Mononuclear cell (primary cell): Measurements from ENCODE around the gene ST3GAL4. TPM values are rescaled to one million over a fixed set of nuclear protein-coding genes. Genes with fewer than 3 reads are reported as not detected.
A peak's percentile ranks its signal among the peaks of the same experiment; 100 is the strongest.

Experiments
- H3K27me3 ChIP-seq: 2 replicates; pipeline ENCODE4 v1.6.0; 2011; ENCODE audit warnings: low read length, control low read depth; ENCODE audit not compliant: insufficient read depth
- H3K4me1 ChIP-seq: 2 replicates; pipeline ENCODE4 v1.5.1; 2011; ENCODE audit warnings: mild to moderate bottlenecking, low read length, control low read depth; ENCODE audit not compliant: insufficient read depth
- H3K4me3 ChIP-seq: 2 replicates; pipeline ENCODE4 v1.5.1; 2011; ENCODE audit warnings: mild to moderate bottlenecking, low read length, moderate library complexity
- H3K9me3 ChIP-seq: 2 replicates; pipeline ENCODE4 v1.5.1; 2011; ENCODE audit warnings: low read depth, mild to moderate bottlenecking, control low read depth, low read length
- total RNA-seq: library from RNA; depleted of rRNA; stranded (reverse); fragments of >200 nt; gene quantifications from one replicate; pipeline ENCODE4 v1.2.3, GENCODE V29; 2012

Gene ST3GAL4
- total RNA-seq, 1 donor, result 8.2 TPM

DNA sequence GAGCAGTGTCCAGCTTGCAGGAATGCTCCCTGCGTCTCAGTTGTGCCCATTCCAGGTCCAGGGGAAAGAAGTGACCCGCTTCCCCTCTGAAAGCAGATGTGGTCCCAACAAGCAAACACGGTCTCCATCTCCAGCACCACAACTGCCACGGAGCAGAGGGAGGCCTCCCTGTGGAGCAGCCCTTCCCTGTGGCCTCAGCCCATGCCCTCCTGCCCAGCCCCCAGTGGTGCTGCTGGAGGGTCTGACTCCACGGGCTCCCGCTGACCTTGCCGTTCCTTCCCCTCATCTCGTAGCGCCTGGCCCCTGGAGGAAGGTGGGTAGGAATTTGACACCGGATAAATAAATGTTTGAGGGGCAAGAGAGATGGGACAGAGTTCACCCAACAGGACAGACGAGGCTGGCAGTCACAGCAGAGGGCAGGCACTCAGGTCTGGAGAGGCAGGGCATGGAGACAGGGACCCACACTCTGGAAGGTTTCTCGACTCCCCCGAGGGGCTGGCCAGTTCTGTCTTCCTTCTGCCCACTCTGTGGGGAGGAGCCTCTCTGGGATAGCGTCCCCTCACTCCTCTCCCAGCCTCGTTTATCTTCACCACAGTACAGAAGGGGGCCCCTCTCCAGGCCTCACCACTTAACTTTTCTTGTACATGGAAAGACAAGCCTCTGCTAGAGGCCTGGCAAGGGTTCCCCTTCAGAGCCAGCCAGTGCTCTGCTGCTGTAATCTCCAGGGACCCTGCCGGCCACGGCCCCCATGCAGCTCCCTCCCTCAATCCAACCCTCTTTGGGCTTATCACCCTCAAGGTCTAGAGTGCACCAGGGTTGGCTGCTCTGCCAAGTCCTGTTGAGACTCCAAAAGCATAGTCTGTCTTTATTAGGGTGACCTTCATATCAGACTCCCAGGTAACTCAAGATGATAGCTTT, 7.5 kb upstream of the ST3GAL4 start:
- Histone ChIP-seq H3K4me1 (peaks cover 53% of the 10 kb centered on the region), H3K27me3 (no peaks in the 10 kb centered on the region), H3K9me3 (no peaks in the 10 kb centered on the region)

DNA sequence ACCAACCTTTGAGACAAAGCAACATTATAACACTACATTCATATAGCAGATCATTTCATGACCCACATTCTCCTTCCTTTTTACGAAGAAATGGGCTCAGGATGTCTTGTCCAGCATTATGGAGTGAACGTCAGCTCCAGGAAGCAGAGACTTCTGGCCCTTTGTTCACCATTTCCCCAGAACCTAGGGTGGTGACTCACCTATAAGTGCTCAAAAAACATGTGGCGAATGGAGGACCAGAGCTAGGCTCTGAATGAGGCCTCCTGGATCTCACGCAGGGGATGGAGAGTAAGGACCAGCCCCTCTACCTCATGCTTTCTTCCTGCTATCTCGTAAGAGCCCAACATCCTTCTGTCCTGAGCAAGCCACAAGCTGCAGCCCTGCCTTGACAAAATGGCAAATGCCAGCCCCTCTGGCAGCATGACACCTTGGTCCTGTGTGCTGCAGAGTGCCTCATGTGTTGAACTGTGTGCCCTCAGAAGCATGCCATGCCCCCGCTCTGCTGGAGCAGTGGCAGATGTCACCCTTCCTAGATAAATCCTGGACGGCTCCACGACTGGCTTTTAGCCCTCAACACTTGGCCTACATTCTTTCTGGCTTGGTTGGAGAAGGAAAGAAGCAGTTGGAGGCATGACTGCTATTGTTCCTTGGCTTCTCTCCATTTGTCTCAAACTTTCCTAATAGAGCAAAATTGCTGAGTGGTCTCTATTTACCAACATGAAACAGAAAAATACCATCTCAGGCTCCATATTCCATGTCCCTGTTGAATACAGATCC, 6.5 kb upstream of the ST3GAL4 start:
- no peaks in the 10 kb centered on the region for H3K27me3 ChIP-seq
- H3K4me1 ChIP-seq, result peaks cover 63% of the 10 kb centered on the region
- H3K4me3 ChIP-seq, result no peak overlapping the region
- H3K9me3 ChIP-seq, result no peaks in the 10 kb centered on the region

More for the DNA sequence above, 7.5 kb upstream of the ST3GAL4 start:
- no peak overlapping the region for H3K4me3 ChIP-seq

DNA sequence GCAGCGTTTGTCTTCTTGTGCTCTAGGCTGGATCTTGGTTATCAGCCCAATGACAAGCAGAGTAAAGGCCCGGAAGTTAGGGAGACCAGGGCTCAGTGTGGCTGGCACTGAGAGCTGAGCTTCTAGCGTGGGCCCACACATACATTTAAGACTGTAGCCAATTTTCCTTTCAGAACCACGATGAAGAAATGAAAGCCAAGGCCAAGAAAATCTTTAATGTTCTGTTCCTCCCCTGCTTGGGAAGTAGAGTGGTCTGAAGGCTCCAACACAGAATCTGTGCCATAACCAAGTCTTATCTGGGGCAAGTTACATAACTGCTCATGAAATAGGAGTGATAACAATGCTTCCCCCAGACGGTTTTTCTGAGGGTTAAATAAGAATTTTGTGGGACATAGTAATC, 4.7 kb upstream of the ST3GAL4 start:
- Histone ChIP-seq H3K9me3 (no peaks in the 10 kb centered on the region), H3K27me3 (no peaks in the 10 kb centered on the region), H3K4me3 (no peak overlapping the region), H3K4me1 (peaks cover 61% of the 10 kb centered on the region)

DNA sequence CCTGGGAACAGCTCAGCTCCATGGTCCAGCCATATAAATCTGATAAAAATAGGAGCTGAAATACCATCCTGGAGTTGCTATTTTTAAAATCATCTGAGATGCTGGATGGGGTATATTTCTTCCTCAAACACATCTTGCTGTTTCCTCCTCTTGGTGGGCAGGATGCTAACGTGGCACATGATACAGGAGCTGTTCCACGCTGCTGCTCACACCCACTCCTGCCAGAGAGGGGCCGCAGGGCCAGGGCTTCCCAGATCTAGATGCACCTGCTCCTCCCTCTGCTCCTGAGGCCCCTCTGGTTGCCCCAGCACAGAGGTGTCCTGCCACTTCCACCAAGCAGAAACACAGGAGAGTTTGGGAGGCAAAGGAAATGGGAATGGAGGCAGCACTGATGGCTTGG, 3.3 kb upstream of the ST3GAL4 start:
- Histone ChIP-seq H3K9me3 (no peaks in the 10 kb centered on the region), H3K4me1 (peaks cover 62% of the 10 kb centered on the region), H3K4me3 (no peak overlapping the region), H3K27me3 (no peaks in the 10 kb centered on the region)

GRCh38 chr11:126352934-126353801, 2.3 kb upstream of the ST3GAL4 start:
- H3K27me3 ChIP-seq, result no peaks in the 10 kb centered on the region
- H3K4me1 ChIP-seq, result peaks cover 69% of the 10 kb centered on the region
- H3K4me3 ChIP-seq, result no peak overlapping the region
- H3K9me3 ChIP-seq, result no peaks in the 10 kb centered on the region

GRCh38 chr11:126354631-126355323, 709 bp upstream of the ST3GAL4 start:
- Histone ChIP-seq H3K4me3 (peak overlapping the region; percentile 56), H3K27me3 (no peaks in the 10 kb centered on the region), H3K4me1 (peaks cover 69% of the 10 kb centered on the region), H3K9me3 (no peaks in the 10 kb centered on the region)

- Histone ChIP-seq H3K9me3 (no peaks in the 10 kb centered on the region), H3K27me3 (no peaks in the 10 kb centered on the region), H3K4me1 (peaks cover 59% of the 10 kb centered on the region), H3K4me3 (peak overlapping the region; percentile 56)
Measured at GRCh38 chr11:126355926-126356897, 726 bp downstream of the ST3GAL4 start.

DNA sequence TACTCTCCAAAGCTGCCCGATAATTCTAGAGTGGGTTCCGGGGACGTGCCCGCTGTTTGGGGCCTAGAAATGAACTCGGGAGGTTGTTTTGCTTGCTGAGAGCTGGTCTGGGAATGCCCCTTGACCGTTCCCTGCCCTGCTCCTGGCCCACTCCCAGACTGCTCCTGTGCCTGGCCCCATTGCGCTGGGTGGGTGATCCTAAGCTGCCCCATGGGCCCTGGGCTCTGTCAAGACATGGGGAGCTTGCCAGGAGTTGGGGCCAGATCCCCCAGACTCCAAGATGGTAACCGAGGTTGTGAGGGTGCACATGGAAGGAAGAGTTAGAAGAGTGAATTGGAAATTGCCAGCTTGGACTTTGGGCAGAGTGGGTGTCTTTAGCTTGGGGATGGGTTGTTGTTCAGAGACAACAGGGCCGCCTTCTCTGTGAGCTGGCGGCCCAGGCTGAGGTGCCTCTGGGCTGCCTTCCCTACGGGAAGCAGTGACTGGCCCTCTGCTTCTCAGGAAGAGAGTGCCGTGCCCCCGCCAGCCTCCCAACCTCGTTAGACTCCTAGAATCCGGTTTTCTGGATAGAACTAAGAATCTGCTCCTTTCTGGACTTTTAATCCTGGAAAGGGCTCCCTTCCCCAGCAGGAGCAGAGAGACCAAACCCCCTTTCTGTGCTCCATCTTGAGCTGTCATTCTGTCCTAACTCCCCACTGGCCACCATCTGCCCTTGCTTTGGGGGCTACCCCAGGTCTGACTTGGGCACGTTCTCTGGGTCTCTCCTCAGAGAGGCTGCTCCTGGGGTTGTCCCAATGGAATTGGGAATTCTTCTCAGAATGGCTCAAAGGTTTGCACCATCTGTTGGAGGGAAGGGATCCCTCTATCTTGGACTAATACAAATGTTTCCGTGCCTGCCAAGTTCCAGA, 1.8 kb downstream of the ST3GAL4 start:
- peak overlapping the region; percentile 56 for H3K4me3 ChIP-seq
- H3K4me1 ChIP-seq, result peaks cover 48% of the 10 kb centered on the region
- no peaks in the 10 kb centered on the region for H3K9me3 ChIP-seq
- H3K27me3 ChIP-seq, result no peaks in the 10 kb centered on the region

DNA sequence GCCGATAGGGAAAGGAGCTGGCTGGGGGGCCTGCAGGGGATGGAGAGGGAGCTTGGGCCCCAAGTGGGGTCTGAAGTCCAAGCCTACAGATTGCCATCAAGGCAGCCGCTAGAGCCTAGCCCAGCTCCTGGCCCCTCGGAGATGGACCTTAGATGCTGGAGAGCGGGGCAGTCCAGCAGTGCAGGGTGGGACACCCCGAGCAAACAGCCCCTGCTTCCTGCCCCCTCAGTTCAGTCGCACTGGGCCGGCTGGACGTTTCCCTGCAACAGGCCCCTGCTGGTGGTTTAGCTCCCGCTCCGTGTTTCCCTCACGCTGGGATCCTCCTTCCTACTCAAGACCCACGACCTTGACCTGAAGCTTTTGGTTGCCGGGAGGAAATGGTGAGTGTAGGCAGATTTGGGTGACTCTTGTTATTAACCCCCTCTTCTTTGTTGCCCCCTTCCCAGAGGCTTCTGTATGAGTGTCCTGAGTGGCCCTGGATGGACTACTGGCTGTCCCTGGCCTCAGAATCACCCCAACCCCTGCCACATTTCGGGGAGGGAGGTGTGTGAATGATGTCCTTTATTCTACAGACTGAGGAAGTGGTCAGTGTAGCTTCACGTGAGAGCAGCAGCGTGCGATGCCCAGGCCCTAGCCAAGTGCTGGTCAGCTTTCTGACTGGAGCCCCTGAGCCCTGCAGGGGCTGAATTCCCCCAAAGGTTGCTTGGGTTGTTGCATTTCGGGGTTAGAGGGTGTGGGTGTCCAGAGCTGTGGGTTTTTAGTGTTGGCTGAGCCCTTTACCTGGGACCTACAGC, 2.7 kb downstream of the ST3GAL4 start:
- Histone ChIP-seq H3K27me3 (no peaks in the 10 kb centered on the region), H3K4me1 (peaks cover 39% of the 10 kb centered on the region), H3K4me3 (no peak overlapping the region), H3K9me3 (no peaks in the 10 kb centered on the region)

- Histone ChIP-seq H3K27me3 (no peaks in the 10 kb centered on the region), H3K9me3 (no peaks in the 10 kb centered on the region), H3K4me3 (no peak overlapping the region), H3K4me1 (peaks cover 36% of the 10 kb centered on the region)
Measured at GRCh38 chr11:126358763-126359160, 3.3 kb downstream of the ST3GAL4 start.

DNA sequence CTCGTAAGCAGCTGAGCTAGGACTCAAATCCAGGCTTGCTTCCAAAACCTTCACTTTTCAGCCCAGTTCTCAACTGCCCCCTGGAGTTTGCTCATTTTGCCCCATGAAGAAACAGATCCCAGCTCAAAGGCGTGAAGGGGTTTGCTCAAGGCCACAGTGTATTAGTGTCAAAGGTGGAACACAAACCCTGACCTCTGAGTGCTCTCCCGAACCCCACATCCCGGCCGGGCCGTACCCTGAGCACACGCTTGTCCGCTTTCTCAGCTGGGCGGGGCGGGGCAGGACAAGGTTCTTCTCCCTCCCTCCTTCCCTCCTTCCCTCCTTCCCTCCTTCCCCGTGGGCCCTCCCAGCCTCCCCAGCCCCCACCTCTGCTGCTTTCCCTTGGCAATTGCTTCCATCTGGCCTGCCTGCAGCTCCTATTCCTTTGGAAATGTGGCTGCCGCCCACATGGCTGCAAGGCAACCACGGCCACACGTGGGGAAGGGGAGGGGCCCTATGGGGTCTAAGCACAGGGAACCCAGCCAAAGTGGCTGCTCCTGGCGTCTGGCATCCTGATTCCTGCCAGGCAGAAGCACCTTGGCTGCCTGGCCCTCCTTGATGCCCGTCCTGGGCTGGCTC, 4.1 kb downstream of the ST3GAL4 start:
- Histone ChIP-seq H3K27me3 (no peaks in the 10 kb centered on the region), H3K4me1 (peaks cover 32% of the 10 kb centered on the region), H3K9me3 (no peaks in the 10 kb centered on the region), H3K4me3 (no peak overlapping the region)

GRCh38 chr11:126360049-126360446, 4.6 kb downstream of the ST3GAL4 start:
- Histone ChIP-seq H3K9me3 (no peaks in the 10 kb centered on the region), H3K27me3 (no peaks in the 10 kb centered on the region), H3K4me3 (no peak overlapping the region), H3K4me1 (peaks cover 26% of the 10 kb centered on the region)
